ENCODE measurements around the gene BCKDHB.

DNA sequence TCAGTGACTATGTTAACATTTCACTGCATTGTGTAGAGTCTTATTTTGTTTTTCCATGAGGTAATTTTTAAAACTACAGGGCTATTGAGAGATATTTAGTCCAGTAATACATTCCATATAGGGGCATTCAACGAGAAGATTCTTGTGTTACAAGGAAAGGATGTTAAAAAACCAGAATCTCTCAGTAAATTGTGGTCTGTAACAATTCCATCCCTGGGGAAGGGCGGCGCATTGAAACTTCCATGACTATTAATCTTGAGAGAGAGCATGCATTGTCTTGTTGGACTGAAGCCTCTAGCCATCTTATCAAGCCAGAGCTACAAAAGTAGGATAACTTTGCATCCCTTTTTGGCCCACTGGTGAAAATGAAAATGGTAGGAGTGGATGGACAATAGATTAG is 119.7 kb downstream of the BCKDHB start:
- TF ChIP-seq, protein P1, sequence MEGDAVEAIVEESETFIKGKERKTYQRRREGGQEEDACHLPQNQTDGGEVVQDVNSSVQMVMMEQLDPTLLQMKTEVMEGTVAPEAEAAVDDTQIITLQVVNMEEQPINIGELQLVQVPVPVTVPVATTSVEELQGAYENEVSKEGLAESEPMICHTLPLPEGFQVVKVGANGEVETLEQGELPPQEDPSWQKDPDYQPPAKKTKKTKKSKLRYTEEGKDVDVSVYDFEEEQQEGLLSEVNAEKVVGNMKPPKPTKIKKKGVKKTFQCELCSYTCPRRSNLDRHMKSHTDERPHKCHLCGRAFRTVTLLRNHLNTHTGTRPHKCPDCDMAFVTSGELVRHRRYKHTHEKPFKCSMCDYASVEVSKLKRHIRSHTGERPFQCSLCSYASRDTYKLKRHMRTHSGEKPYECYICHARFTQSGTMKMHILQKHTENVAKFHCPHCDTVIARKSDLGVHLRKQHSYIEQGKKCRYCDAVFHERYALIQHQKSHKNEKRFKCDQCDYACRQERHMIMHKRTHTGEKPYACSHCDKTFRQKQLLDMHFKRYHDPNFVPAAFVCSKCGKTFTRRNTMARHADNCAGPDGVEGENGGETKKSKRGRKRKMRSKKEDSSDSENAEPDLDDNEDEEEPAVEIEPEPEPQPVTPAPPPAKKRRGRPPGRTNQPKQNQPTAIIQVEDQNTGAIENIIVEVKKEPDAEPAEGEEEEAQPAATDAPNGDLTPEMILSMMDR (conservative IDR thresholded peaks at IDR 0.05 in 1 of 2, IDR thresholded peaks at IDR 0.05 in 1 of 2; ENCODE audit: extremely low read depth in 1 of 2, insufficient read depth in 1 of 2, low read depth in 1 of 2, low read length in 2 of 2), result no peak
- TF ChIP-seq EZH2 (IDR thresholded peaks at IDR 0.05; ENCODE audit: borderline replicate concordance, low read length), result no peak

Measured in mammary epithelial cell (primary cell).